GM19099 (cell line): ENCODE results near the gene PRKCZ.

Source experiments
- POLR2A ChIP-seq: IDR thresholded peaks from 3 replicates; pipeline ENCODE4 v1.6.1; 2011; ENCODE audit warnings: low read depth; ENCODE audit not compliant: insufficient read length; ENCODE audit errors: extremely low read depth

PRKCZ gene

GRCh38 chr1:2095981-2096736 lies 45.9 kb downstream of the PRKCZ start:
- no peak for TF ChIP-seq POLR2A

GRCh38 chr1:2097386-2098300 lies 47.4 kb downstream of the PRKCZ start:
- no peak for TF ChIP-seq POLR2A

- TF ChIP-seq POLR2A = no peak
Measured at GRCh38 chr1:2098301-2098698, 48.1 kb downstream of the PRKCZ start.

- no peak for TF ChIP-seq POLR2A
Measured at GRCh38 chr1:2098839-2099785, 48.9 kb downstream of the PRKCZ start.

GRCh38 chr1:2099886-2100779 lies 49.9 kb downstream of the PRKCZ start:
- no peak for TF ChIP-seq POLR2A

GRCh38 chr1:2100780-2101108 lies 50.5 kb downstream of the PRKCZ start:
- TF ChIP-seq POLR2A = no peak

GRCh38 chr1:2101531-2101930 lies 51.3 kb downstream of the PRKCZ start:
- no peak for TF ChIP-seq POLR2A

- TF ChIP-seq POLR2A = no peak
Measured at GRCh38 chr1:2101946-2102345, 51.7 kb downstream of the PRKCZ start.

GRCh38 chr1:2102753-2103152 lies 52.5 kb downstream of the PRKCZ start:
- no peak for TF ChIP-seq POLR2A

GRCh38 chr1:2103266-2103900 lies 53.2 kb downstream of the PRKCZ start:
- no peak for TF ChIP-seq POLR2A

GRCh38 chr1:2103901-2104590 lies 53.8 kb downstream of the PRKCZ start:
- no peak for TF ChIP-seq POLR2A

GRCh38 chr1:2104621-2105427 lies 54.6 kb downstream of the PRKCZ start:
- no peak for TF ChIP-seq POLR2A
